ENCODE results near the gene STAG3. TPM values are rescaled to one million over a fixed set of nuclear protein-coding genes. Genes with fewer than 3 reads are reported as not detected.

STAG3 gene
- total and polyA plus RNA-seq, 2 of the 4 experiments (the other 2 are of a cell fraction) = 0.36 to 0.65 TPM

DNA sequence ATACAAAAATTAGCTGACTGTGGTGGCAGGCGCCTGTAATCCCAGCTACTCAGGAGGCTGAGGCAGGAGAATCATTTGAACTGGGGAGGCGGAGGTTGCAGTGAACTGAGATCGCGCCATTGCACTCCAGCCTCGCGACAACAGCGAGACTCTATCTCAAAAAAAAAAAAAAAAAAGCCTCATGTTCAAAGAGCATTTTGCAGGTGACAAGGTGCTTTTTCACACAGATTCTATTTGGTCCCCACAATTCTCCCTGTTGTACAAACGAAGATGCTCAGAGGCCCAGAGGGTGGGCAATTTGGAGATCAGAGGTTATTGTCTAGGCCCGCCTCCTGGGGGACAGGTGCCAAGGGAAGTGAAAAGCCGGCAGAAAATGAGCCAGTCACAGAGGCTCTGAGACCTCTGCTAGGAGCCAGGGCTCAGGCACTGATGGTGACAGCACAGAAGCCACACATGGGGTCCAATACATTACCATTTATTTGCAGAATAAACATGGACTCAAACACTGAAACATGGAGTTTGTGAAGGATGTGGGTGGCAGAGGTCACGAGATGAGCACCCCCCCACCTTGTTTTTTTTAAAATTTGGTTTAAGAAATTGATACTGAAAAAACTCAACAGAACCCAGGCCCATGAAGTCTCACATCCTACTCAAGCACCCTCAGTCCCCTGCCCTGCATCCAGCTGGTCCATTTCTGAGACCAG is 8.4 kb upstream of the STAG3 start:
- POLR2A ChIA-PET (ENCODE audit: unreplicated experiment) = no interaction called here

More for the DNA sequence above, 8.4 kb upstream of the STAG3 start:
- H2BK20ac ChIP-seq (ENCODE audit: low read depth, low read length) = no peak overlapping the region
- peak overlapping the region in 1 of 2 experiments; percentile 82; a peak in 2 of 4 replicates for H4K8ac ChIP-seq (ENCODE audit: low read depth in 2 of 2, low read length in 2 of 2)
- H3K27me3 ChIP-seq (ENCODE audit: control insufficient read depth, insufficient read depth, low read length) = no peaks in the 10 kb centered on the region
- H3K4ac ChIP-seq (ENCODE audit: low read depth, low read length) = no peak overlapping the region
- DNase-seq (no peak), ATAC-seq (ENCODE audit: low read depth) (no peak)
- no peak overlapping the region for H2BK15ac ChIP-seq (ENCODE audit: low read depth, low read length)
- in situ Hi-C loops (cut with MboI; ENCODE audit: low sequenced_read_pairs) (no loop called here), dilution Hi-C loops (cut with HindIII; ENCODE audit: low sequenced_read_pairs, unreplicated experiment) (no loop called here), intact Hi-C loops (cut with micrococcal nuclease) (no loop called here)
- H3K27ac ChIP-seq (ENCODE audit: insufficient read depth, low read length) = no peak overlapping the region
- H3K9me3 ChIP-seq (ENCODE audit: control insufficient read depth, insufficient read depth, low read length) = no peaks in the 10 kb centered on the region
- CTCF ChIA-PET = no interaction called here
- H4K91ac ChIP-seq (ENCODE audit: insufficient read depth, low read depth, low read length) = no peak overlapping the region
- H3K4me3 ChIP-seq (ENCODE audit: insufficient read depth, low read depth, low read length) = no peak overlapping the region
- WGBS, 2 experiments (ENCODE audit: extremely low coverage in 2 of 2, insufficient read length in 1 of 2) = no CpG with 5 or more reads among the region's 11 CpGs
- H2AK5ac ChIP-seq (ENCODE audit: low read depth, low read length) = no peak overlapping the region
- no peak overlapping the region for H2AFZ ChIP-seq (replicated peaks; ENCODE audit: low read length, poor library complexity)
- no peak overlapping the region for H3K9ac ChIP-seq (ENCODE audit: low read depth, low read length)
- H2AK9ac ChIP-seq (replicated peaks; ENCODE audit: low read depth, low read length, poor library complexity) = peak overlapping the region; percentile 65
- peaks cover 3% of the 10 kb centered on the region; the same call in 1 of the 2 replicates for H3K9me1 ChIP-seq (ENCODE audit: insufficient read depth, low read length)
- peaks cover 0 to 8% of the 10 kb centered on the region in 2 experiments; a peak in 1 of 4 replicates for H3K79me1 ChIP-seq (ENCODE audit: low read depth in 1 of 2, low read length in 2 of 2)
- BruUV-seq (replicated peaks) = no TSS peak
- no peak overlapping the region for H4K5ac ChIP-seq (ENCODE audit: low read depth, low read length)
- no peaks in the 10 kb centered on the region for H4K20me1 ChIP-seq (ENCODE audit: insufficient read depth, low read length)
- H3K56ac ChIP-seq (ENCODE audit: extremely low read depth, insufficient read depth, low read length) = no peak overlapping the region
- no peak overlapping the region for H3K23ac ChIP-seq (ENCODE audit: low read depth, low read length)
- H3K14ac ChIP-seq (replicated peaks; ENCODE audit: low read depth, low read length) = no peak overlapping the region
- no peak overlapping the region for H2BK120ac ChIP-seq (ENCODE audit: low read depth, low read length)
- no peak overlapping the region for H3K4me2 ChIP-seq (ENCODE audit: low read depth, low read length)
- TF ChIP-seq BHLHE40 (IDR thresholded peaks at IDR 0.05; ENCODE audit: low read depth, low read length) (no peak), RCOR1 (IDR thresholded peaks at IDR 0.05; ENCODE audit: insufficient replicate concordance, low read length) (no peak)
- H3K18ac ChIP-seq (ENCODE audit: low read depth, low read length) = no peak overlapping the region
- H3K4me1 ChIP-seq (ENCODE audit: control insufficient read depth, insufficient read depth, low read length) = peaks cover 6% of the 10 kb centered on the region
- H2BK5ac ChIP-seq (ENCODE audit: low read depth, low read length, poor library complexity, severe bottlenecking) = no peak overlapping the region
- peaks cover 7% of the 10 kb centered on the region; the same call in 1 of the 2 replicates for H3K36me3 ChIP-seq (ENCODE audit: control insufficient read depth, insufficient read depth, low read length)

Data from IMR-90 (cell line).